ENCODE measurements around the gene CIAO3.
A peak's percentile ranks its signal among the peaks of the same experiment; 100 is the strongest.

Gene CIAO3

DNA sequence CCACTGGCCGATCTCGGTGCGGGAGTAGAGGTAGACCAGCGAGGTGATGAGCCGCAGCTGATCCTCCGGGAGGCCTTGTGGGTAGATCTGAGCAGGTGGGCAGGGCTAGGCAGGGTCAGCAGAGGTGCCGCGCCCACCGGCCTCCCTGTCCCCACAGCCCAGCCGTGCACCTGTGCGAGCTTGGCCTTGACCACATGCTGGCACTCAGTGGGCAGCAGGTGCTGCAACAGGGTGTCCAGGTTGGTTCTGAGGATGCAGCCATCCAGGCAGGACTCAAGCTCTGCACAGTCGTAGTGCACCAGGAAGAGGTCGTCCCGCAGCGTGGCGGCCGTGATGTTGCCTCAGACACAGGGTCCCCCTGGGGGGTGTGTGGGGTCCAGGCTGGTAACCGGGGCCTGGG lies 32.2 kb upstream of the CIAO3 start:
- H3K27me3 ChIP-seq (replicated peaks; ENCODE audit: control insufficient read depth, insufficient read depth, low read length): no peaks in the 10 kb centered on the region
- no peak overlapping the region for H3K4me3 ChIP-seq (replicated peaks; ENCODE audit: low read depth, low read length)
- TF ChIP-seq, protein P1, sequence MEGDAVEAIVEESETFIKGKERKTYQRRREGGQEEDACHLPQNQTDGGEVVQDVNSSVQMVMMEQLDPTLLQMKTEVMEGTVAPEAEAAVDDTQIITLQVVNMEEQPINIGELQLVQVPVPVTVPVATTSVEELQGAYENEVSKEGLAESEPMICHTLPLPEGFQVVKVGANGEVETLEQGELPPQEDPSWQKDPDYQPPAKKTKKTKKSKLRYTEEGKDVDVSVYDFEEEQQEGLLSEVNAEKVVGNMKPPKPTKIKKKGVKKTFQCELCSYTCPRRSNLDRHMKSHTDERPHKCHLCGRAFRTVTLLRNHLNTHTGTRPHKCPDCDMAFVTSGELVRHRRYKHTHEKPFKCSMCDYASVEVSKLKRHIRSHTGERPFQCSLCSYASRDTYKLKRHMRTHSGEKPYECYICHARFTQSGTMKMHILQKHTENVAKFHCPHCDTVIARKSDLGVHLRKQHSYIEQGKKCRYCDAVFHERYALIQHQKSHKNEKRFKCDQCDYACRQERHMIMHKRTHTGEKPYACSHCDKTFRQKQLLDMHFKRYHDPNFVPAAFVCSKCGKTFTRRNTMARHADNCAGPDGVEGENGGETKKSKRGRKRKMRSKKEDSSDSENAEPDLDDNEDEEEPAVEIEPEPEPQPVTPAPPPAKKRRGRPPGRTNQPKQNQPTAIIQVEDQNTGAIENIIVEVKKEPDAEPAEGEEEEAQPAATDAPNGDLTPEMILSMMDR (IDR thresholded peaks at IDR 0.05; ENCODE audit: insufficient read depth, low read length, poor library complexity, severe bottlenecking): no peak
- DNase-seq (ENCODE audit: extremely low read depth, insufficient read length): peak; percentile 6
- H3K36me3 ChIP-seq (ENCODE audit: control insufficient read depth, insufficient read depth, low read length): no peaks in the 10 kb centered on the region

DNA sequence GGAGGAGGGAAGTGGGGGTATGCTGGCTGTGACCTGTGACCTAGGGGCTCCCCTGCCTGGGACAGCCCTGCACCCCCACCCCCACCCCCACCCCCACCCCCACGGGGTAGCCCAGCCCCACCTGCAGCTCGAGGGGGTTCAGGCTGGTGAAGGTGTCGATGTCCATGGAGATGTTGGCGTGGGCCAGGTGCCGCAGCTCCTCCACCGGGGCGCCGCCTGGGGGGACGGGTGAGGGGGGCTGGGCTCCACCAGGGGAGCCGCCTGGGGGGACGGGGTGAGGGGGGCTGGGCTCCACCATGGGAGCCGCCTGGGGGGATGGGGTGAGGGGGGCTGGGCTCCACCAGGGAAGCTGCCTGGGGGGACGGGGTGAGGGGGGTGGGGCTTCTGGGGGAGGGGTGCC lies 29.6 kb upstream of the CIAO3 start:
- Histone ChIP-seq H3K36me3 (ENCODE audit: control insufficient read depth, insufficient read depth, low read length) (no peaks in the 10 kb centered on the region), H3K4me3 (replicated peaks; ENCODE audit: low read depth, low read length) (no peak overlapping the region), H3K27me3 (replicated peaks; ENCODE audit: control insufficient read depth, insufficient read depth, low read length) (no peaks in the 10 kb centered on the region)
- TF ChIP-seq, protein P1 (IDR thresholded peaks at IDR 0.05; ENCODE audit: insufficient read depth, low read length, poor library complexity, severe bottlenecking): no peak
- DNase-seq (ENCODE audit: extremely low read depth, insufficient read length): no peak

DNA sequence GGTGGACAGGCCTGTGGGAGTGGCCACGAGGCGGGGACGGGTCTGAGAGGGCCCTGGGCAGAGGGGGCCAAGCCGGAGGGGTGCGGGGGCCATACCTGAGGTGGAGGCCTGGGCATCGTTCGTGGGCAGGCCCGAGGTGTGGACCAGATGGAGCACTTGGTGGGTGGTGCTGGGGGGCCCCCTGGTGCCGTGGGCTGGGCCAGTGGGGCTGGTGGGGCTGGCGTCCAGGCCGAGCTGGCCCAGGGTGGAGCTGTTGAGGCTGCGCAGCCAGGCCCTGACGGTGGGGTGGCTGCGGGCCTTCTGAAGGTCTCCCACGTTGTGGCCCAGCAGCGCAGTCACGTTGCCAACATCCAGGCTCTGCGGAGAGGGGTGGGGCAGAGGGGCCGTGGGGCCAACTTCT lies 29.1 kb upstream of the CIAO3 start:
- no peak for DNase-seq (ENCODE audit: extremely low read depth, insufficient read length)
- Histone ChIP-seq H3K4me3 (replicated peaks; ENCODE audit: low read depth, low read length) (no peak overlapping the region), H3K27me3 (replicated peaks; ENCODE audit: control insufficient read depth, insufficient read depth, low read length) (no peaks in the 10 kb centered on the region), H3K36me3 (ENCODE audit: control insufficient read depth, insufficient read depth, low read length) (no peaks in the 10 kb centered on the region)
- TF ChIP-seq, protein P1 (IDR thresholded peaks at IDR 0.05; ENCODE audit: insufficient read depth, low read length, poor library complexity, severe bottlenecking): no peak

DNA sequence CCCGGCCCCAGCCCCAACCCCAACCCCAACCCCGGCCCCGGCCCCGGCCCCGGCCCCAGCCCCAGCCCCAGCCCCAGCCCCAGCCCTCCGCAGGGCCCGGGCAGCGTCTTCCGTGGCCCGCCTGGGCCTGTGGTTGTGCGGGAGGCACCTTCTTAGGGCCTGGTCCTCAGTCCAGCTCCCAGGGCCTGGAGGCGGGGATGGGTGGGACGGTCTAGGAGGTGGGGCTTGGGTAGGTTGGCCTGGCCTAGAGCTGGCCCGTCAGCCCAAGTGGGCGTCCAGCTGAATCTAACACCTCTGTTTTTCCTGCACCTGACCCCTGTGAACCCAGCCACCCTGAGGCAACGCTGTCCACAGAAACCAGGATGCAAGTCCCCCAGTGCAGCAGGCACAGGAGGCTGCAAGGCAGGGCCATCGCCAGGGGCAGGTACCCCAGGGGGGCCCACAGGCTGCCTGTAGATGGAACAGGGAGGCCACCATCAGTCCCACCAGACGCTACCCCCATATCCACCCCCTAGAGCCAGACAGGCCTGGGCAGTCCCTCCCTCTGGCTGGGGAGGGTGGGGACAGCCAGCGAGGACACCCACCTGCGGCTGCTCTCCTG lies 28.5 kb upstream of the CIAO3 start:
- no peak overlapping the region for H3K4me3 ChIP-seq (replicated peaks; ENCODE audit: low read depth, low read length)
- TF ChIP-seq, protein P1 (IDR thresholded peaks at IDR 0.05; ENCODE audit: insufficient read depth, low read length, poor library complexity, severe bottlenecking): no peak
- no peak for DNase-seq (ENCODE audit: extremely low read depth, insufficient read length)
- no peaks in the 10 kb centered on the region for H3K36me3 ChIP-seq (ENCODE audit: control insufficient read depth, insufficient read depth, low read length)
- H3K27me3 ChIP-seq (replicated peaks; ENCODE audit: control insufficient read depth, insufficient read depth, low read length): no peaks in the 10 kb centered on the region

DNA sequence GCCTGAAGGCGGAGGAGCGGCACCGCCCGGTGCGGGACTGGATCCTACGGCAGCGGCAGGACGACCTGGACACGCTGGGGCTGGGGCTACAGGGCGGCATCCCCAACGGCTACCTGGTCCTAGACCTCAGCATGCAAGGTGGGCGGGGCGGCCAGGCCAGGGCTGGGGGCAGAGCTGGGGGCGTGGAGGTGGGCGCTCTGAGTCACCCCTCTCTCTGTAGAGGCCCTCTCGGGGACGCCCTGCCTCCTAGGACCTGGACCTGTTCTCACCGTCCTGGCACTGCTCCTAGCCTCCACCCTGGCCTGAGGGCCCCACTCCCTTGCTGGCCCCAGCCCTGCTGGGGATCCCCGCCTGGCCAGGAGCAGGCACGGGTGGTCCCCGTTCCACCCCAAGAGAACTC lies 27.6 kb upstream of the CIAO3 start:
- TF ChIP-seq, protein P1 (IDR thresholded peaks at IDR 0.05; ENCODE audit: insufficient read depth, low read length, poor library complexity, severe bottlenecking): no peak
- H3K36me3 ChIP-seq (ENCODE audit: control insufficient read depth, insufficient read depth, low read length): no peaks in the 10 kb centered on the region
- H3K27me3 ChIP-seq (replicated peaks; ENCODE audit: control insufficient read depth, insufficient read depth, low read length): no peaks in the 10 kb centered on the region
- no peak overlapping the region for H3K4me3 ChIP-seq (replicated peaks; ENCODE audit: low read depth, low read length)
- DNase-seq (ENCODE audit: extremely low read depth, insufficient read length): peak; percentile 9

DNA sequence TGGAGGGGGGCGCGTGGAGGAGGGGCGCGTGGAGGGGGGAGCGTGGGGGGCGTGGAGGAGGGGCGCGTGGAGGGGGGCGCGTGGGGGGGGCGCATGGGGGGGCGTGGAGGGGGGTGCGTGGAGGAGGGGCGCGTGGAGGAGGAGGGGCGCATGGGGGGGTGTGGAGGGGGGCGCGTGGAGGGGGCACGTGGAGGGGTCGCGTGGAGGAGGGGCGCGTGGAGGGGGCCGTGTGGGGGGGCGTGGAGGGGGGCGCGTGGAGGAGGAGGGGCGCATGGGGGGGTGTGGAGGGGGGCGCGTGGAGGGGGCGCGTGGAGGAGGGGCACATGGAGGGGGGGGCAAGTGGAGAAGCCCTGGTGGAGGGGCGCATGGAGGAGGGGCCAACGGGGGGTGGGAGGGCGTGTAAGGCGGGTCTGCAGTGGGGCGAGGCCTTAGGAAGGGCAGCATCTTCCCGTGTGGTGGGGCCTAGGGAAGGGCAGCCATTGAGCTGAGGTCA lies 27.0 kb upstream of the CIAO3 start:
- Histone ChIP-seq H3K27me3 (replicated peaks; ENCODE audit: control insufficient read depth, insufficient read depth, low read length) (no peaks in the 10 kb centered on the region), H3K4me3 (replicated peaks; ENCODE audit: low read depth, low read length) (no peak overlapping the region), H3K36me3 (ENCODE audit: control insufficient read depth, insufficient read depth, low read length) (no peaks in the 10 kb centered on the region)
- TF ChIP-seq, protein P1 (IDR thresholded peaks at IDR 0.05; ENCODE audit: insufficient read depth, low read length, poor library complexity, severe bottlenecking): no peak
- no peak for DNase-seq (ENCODE audit: extremely low read depth, insufficient read length)
